KMS-11 (cell line): ENCODE measurements around the gene TBC1D21.

ENCODE experiments used
- H2AFZ ChIP-seq: fragments of 200-600 bp; sonication (generic); 2 replicates; pipeline ENCODE4 v1.6.1; 2016; ENCODE audit warnings: antibody characterized with exemption, mixed run types, low read depth
- H3K27ac ChIP-seq: fragments of 200-600 bp; sonication (generic); 2 replicates; pipeline ENCODE4 v1.6.1; 2016; ENCODE audit warnings: mild to moderate bottlenecking, mixed run types
- H3K27me3 ChIP-seq: fragments of 200-600 bp; sonication (generic); 2 replicates; pipeline ENCODE4 v1.6.1; 2017; ENCODE audit warnings: mild to moderate bottlenecking, low read depth, mixed run types, moderate library complexity; ENCODE audit not compliant: insufficient read depth
- H3K36me3 ChIP-seq: fragments of 200-600 bp; sonication (generic); 2 replicates; pipeline ENCODE4 v1.6.1; 2017; ENCODE audit warnings: mild to moderate bottlenecking, mixed run types; ENCODE audit not compliant: insufficient read depth
- H3K4me1 ChIP-seq: fragments of 200-600 bp; sonication (generic); 2 replicates; pipeline ENCODE4 v1.6.1; 2016; ENCODE audit warnings: mild to moderate bottlenecking, low read depth, mixed run types; ENCODE audit not compliant: poor library complexity, severe bottlenecking
- H3K4me2 ChIP-seq: fragments of 200-600 bp; sonication (generic); 2 replicates; pipeline ENCODE4 v1.7.0; 2016; ENCODE audit warnings: mild to moderate bottlenecking, mixed run types
- H3K4me3 ChIP-seq: fragments of 200-600 bp; sonication (generic); IDR thresholded peaks from 2 replicates; pipeline ENCODE4 v1.6.1; 2017; ENCODE audit warnings: low read depth, low read length, mixed read lengths; ENCODE audit not compliant: insufficient read depth
- H3K79me2 ChIP-seq: fragments of 200-600 bp; sonication (generic); 2 replicates; pipeline ENCODE4 v1.6.1; 2016; ENCODE audit warnings: low read depth, mixed run types; ENCODE audit not compliant: insufficient read depth
- H3K9ac ChIP-seq: fragments of 200-600 bp; sonication (generic); 2 replicates; pipeline ENCODE4 v1.6.1; 2016; ENCODE audit warnings: mild to moderate bottlenecking, mixed run types
- H4K20me1 ChIP-seq: fragments of 200-600 bp; sonication (generic); 2 replicates; pipeline ENCODE4 v1.6.1; 2016; ENCODE audit warnings: mild to moderate bottlenecking, mixed run types; ENCODE audit not compliant: insufficient read depth
- TF ChIP-seq, protein P1 (sequence below): fragments of 200-600 bp; sonication (generic); conservative IDR thresholded peaks from 2 replicates; pipeline ENCODE4 v1.6.1; 2017; ENCODE audit warnings: low read depth, mild to moderate bottlenecking, antibody characterized with exemption, low read length, moderate library complexity, mixed read lengths

TBC1D21 gene

DNA sequence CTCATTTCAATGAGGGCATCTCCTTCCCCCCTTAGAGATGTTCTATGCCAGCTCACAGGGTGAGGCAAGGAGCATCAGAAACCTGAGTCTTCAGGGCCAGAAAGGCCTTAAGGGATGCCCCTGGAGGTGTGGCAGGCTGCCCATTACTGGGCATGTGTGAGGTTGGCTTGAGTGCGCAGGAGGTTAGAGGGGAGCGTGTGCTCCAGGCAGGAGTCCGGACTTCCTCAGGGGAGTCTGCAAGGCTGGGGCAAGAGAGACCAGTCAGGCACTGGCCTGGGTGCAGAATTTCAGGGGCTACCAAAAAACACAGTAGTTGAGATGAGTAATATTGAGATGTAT, 54.8 kb downstream of the TBC1D21 start:
- H3K9ac ChIP-seq: no peak overlapping the region
- H3K4me3 ChIP-seq: no peak overlapping the region
- H3K79me2 ChIP-seq: no peaks in the 10 kb centered on the region
- H3K36me3 ChIP-seq: no peaks in the 10 kb centered on the region
- no peaks in the 10 kb centered on the region for H3K4me1 ChIP-seq
- H4K20me1 ChIP-seq: no peaks in the 10 kb centered on the region
- no peak overlapping the region for H3K27ac ChIP-seq
- TF ChIP-seq, protein P1, sequence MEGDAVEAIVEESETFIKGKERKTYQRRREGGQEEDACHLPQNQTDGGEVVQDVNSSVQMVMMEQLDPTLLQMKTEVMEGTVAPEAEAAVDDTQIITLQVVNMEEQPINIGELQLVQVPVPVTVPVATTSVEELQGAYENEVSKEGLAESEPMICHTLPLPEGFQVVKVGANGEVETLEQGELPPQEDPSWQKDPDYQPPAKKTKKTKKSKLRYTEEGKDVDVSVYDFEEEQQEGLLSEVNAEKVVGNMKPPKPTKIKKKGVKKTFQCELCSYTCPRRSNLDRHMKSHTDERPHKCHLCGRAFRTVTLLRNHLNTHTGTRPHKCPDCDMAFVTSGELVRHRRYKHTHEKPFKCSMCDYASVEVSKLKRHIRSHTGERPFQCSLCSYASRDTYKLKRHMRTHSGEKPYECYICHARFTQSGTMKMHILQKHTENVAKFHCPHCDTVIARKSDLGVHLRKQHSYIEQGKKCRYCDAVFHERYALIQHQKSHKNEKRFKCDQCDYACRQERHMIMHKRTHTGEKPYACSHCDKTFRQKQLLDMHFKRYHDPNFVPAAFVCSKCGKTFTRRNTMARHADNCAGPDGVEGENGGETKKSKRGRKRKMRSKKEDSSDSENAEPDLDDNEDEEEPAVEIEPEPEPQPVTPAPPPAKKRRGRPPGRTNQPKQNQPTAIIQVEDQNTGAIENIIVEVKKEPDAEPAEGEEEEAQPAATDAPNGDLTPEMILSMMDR: peak; percentile 9; the same call in 1 of the 2 replicates
- H3K4me2 ChIP-seq: peak overlapping the region; percentile 29; the same call in 1 of the 2 replicates
- H2AFZ ChIP-seq: peak overlapping the region; percentile 41; the same call in 1 of the 2 replicates
- H3K27me3 ChIP-seq: peaks cover 13% of the 10 kb centered on the region; the same call in 1 of the 2 replicates

- peaks cover 11% of the 10 kb centered on the region; the same call in 1 of the 2 replicates for H3K27me3 ChIP-seq
- H3K4me3 ChIP-seq: no peak overlapping the region
- no peak overlapping the region for H3K27ac ChIP-seq
- no peaks in the 10 kb centered on the region for H3K4me1 ChIP-seq
- H3K4me2 ChIP-seq: no peak overlapping the region
- no peaks in the 10 kb centered on the region for H3K36me3 ChIP-seq
- TF ChIP-seq, protein P1: no peak
- H2AFZ ChIP-seq: no peak overlapping the region
- no peaks in the 10 kb centered on the region for H4K20me1 ChIP-seq
- H3K79me2 ChIP-seq: no peaks in the 10 kb centered on the region
- H3K9ac ChIP-seq: no peak overlapping the region
Observed at GRCh38 chr15:73928971-73929627, 55.7 kb downstream of the TBC1D21 start.

DNA sequence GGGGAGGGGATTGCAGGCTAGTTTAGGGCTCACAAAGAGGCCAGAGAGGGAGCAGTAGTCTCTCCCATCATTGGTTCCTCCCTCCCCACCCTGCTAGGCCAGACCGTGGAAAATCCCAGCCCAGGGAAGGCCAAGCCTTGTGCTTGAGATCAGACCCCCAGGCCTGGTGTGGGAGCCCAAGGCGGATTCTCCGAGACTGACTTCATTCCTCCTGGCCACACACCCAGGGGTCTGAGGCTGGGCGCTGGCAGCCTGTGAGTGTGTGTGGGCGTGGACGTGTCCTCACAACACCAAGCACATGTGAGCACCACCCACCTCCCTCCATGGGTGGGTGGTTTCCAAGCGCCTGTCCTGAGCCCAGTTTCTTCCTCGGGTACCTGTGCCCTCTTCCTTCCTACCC, 57.0 kb downstream of the TBC1D21 start:
- no peak overlapping the region for H2AFZ ChIP-seq
- H3K79me2 ChIP-seq: no peaks in the 10 kb centered on the region
- TF ChIP-seq, protein P1: no peak
- no peaks in the 10 kb centered on the region for H3K36me3 ChIP-seq
- no peaks in the 10 kb centered on the region for H4K20me1 ChIP-seq
- H3K4me1 ChIP-seq: no peaks in the 10 kb centered on the region
- H3K4me3 ChIP-seq: no peak overlapping the region
- no peak overlapping the region for H3K4me2 ChIP-seq
- H3K27ac ChIP-seq: no peak overlapping the region
- peaks cover 11% of the 10 kb centered on the region; the same call in 1 of the 2 replicates for H3K27me3 ChIP-seq
- no peak overlapping the region for H3K9ac ChIP-seq

- Histone ChIP-seq H2AFZ (no peak overlapping the region), H3K4me1 (no peaks in the 10 kb centered on the region), H3K27ac (no peak overlapping the region), H3K4me3 (no peak overlapping the region), H3K36me3 (no peaks in the 10 kb centered on the region), H3K4me2 (no peak overlapping the region), H3K9ac (no peak overlapping the region), H3K27me3 (peaks cover 11% of the 10 kb centered on the region; the same call in 1 of the 2 replicates), H4K20me1 (no peaks in the 10 kb centered on the region), H3K79me2 (no peaks in the 10 kb centered on the region)
- TF ChIP-seq, protein P1: no peak
Observed at GRCh38 chr15:73930790-73931281, 57.5 kb downstream of the TBC1D21 start.
